IPS DF 6.9 (cell line): ENCODE data around the gene FAM219A.
"Not testable (repeated sequence)": the region's sequence is repeated elsewhere in the genome, so short reads cannot be mapped to it uniquely, and the experiment has no call there.

Source experiments
- DNase-seq: peaks from one replicate; pipeline ENCODE4 v3.0.0-alpha.2; 2013; ENCODE audit warnings: low read depth, low spot score
- H3K27ac ChIP-seq: one replicate; pipeline ENCODE4 v1.5.1; 2013; ENCODE audit warnings: low read length, control low read depth
- H3K27me3 ChIP-seq: 2 replicates; pipeline ENCODE4 v1.6.1; 2013; ENCODE audit warnings: mild to moderate bottlenecking, low read length; ENCODE audit not compliant: control insufficient read depth, insufficient read depth
- H3K36me3 ChIP-seq: 2 replicates; pipeline ENCODE4 v1.6.1; 2013; ENCODE audit warnings: low read length; ENCODE audit not compliant: control insufficient read depth, insufficient read depth
- H3K4me1 ChIP-seq: 2 replicates; pipeline ENCODE4 v1.6.1; 2013; ENCODE audit warnings: low read length; ENCODE audit not compliant: control insufficient read depth, insufficient read depth
- H3K4me3 ChIP-seq: 2 replicates; pipeline ENCODE4 v1.5.1; 2013; ENCODE audit warnings: mild to moderate bottlenecking, low read length
- H3K9me3 ChIP-seq: 2 replicates; pipeline ENCODE4 v1.6.1; 2013; ENCODE audit warnings: low read length, inconsistent platforms; ENCODE audit not compliant: control insufficient read depth, insufficient read depth
- WGBS: extraction: QIAGEN DNeasy Blood & Tissue Kit; methylation state at CpG from one replicate; pipeline ENCODE4 v1.1.7; 2013; ENCODE audit warnings: mixed read lengths, missing lambda C conversion rate; ENCODE audit not compliant: insufficient read length, insufficient coverage; 5-methylcytosine and 5-hydroxymethylcytosine counted together

The FAM219A gene

DNA sequence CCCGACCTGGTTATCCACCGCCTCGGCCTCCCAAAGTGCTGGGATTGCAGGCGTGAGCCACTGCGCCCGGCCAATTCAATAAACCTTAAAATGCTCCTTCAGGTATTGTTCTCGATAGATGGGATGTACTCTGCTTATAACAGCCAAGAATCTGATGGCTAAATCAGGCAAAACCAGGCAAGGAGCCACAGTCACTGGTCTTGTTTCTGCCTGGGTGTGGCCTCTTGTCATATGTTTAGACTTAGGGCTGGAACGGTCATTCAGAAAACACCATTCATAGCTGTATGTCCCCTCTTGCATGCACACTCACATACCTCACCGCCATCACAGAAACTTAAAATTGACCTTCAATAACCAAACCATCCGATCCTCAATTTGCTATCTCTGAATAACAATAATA lies 7.7 kb downstream of the FAM219A start:
- Histone ChIP-seq H3K4me1 (peaks cover 2% of the 10 kb centered on the region; the same call in 1 of the 2 replicates), H3K9me3 (no peaks in the 10 kb centered on the region), H3K27me3 (no peaks in the 10 kb centered on the region), H3K27ac (no peak overlapping the region), H3K36me3 (no peaks in the 10 kb centered on the region), H3K4me3 (no peak overlapping the region)
- WGBS = 100% methylated on average over 1 of the region's 10 CpGs
- no peak for DNase-seq

DNA sequence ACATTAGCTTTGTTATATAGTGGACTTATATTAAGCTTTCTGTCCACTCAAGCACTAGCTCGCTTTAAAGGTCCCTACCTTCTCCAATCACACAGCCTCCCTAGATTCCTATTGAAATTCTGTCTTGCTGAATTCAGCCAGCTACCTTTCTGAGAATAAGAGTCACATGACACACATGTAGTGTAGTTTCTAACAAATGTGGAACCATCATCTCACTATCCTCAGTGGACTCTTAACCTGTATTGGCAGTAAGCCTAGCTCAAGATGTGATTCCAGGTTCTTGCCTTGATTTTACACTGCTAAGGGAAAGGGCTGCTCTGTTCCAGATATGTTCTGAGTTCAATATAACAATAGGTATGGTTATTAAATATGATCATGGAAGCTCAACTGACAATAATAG lies 11.4 kb downstream of the FAM219A start:
- H3K27ac ChIP-seq = no peak overlapping the region
- H3K27me3 ChIP-seq = no peaks in the 10 kb centered on the region
- no CpG with 5 or more reads among the region's 1 CpG for WGBS
- H3K9me3 ChIP-seq = no peaks in the 10 kb centered on the region
- peaks cover 2% of the 10 kb centered on the region; the same call in 1 of the 2 replicates for H3K4me1 ChIP-seq
- no peak overlapping the region for H3K4me3 ChIP-seq
- DNase-seq = no peak
- H3K36me3 ChIP-seq = no peaks in the 10 kb centered on the region

DNA sequence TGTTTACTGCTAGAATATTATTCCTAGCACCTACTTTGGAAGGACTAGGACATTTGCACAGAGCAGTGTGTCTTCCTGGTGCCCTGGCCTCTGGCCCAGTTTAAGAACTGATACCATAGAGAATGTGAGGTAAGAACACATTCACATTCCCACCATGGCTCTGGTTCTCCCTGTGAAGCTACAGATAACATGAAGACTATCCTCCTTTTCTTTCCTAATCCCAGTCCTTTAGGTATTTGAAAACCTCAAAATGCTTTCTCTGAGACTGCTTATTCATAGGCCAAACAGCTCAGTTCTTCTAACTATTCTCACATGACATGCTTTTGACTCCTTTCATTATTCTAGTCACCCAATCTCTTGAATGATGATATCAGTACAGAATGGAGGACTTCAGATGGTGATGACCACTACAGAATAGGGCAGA lies 11.9 kb downstream of the FAM219A start:
- H3K36me3 ChIP-seq = no peaks in the 10 kb centered on the region
- DNase-seq = no peak
- peaks cover 2% of the 10 kb centered on the region; the same call in 1 of the 2 replicates for H3K4me1 ChIP-seq
- H3K27ac ChIP-seq = no peak overlapping the region
- H3K4me3 ChIP-seq = no peak overlapping the region
- no peaks in the 10 kb centered on the region for H3K27me3 ChIP-seq
- no peaks in the 10 kb centered on the region for H3K9me3 ChIP-seq

DNA sequence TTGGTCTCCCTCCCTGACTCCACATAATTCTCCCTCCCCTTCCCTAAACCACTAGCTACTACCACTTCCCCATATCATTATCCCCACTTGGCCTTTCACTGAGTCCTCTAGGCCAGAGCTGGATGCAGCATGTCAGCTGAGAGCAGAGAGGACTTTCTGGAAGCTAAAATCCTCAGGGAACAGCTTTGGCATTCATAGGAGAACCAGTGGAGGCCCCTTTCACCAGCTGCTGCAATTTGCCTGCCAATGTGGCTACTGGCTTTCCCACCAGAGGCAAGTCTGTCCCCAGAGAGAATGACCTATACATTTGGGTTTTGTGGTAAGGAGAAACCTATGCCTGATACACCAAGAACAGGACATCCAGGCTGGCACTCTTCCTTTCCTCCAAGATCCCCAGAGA lies 14.4 kb downstream of the FAM219A start:
- no peak for DNase-seq
- H3K4me3 ChIP-seq = no peak overlapping the region
- no peaks in the 10 kb centered on the region for H3K4me1 ChIP-seq
- H3K36me3 ChIP-seq = no peaks in the 10 kb centered on the region
- H3K9me3 ChIP-seq = no peaks in the 10 kb centered on the region
- no peak overlapping the region for H3K27ac ChIP-seq
- H3K27me3 ChIP-seq = no peaks in the 10 kb centered on the region

DNA sequence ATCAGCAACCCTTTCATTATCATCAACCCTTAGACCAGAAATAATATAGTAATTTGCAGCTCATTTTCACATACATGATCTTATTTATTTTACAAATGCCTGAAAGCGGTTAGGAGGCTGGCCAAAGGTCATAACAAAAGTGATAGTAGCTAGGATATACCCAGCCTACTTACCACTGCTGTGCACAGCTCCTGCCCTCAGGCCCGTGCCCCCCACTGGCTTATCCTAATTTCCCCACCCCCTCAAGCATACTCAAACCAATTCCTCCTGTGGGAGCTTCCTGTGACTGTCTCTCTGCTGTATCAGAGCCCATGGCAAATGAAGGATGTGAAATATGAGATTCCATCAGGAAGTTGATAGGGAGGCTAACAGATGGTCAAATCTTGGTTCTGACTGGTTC lies 14.8 kb downstream of the FAM219A start:
- Histone ChIP-seq H3K4me3 (no peak overlapping the region), H3K4me1 (no peaks in the 10 kb centered on the region), H3K27ac (no peak overlapping the region), H3K27me3 (no peaks in the 10 kb centered on the region), H3K36me3 (no peaks in the 10 kb centered on the region), H3K9me3 (no peaks in the 10 kb centered on the region)
- no CpG with 5 or more reads among the region's 2 CpGs for WGBS
- DNase-seq = no peak

DNA sequence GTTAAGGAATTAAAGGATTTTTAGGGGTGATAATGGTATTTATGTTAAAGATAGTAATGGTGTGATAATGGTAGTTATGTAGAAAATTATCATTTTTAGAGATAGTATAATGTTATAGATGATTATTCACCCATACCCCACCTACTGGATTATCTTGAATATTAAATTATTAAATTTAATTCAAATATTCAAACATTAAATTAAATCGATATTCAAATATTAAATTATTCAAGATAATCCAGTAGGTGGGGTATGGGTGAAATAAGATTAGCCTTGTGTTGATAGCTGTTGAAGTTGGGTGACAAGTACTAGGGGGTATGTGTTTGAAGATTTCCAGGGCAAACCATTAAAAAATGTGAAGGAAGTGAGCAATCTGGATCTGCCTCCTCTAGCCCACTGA lies 15.6 kb downstream of the FAM219A start:
- WGBS = no CpG with 5 or more reads among the region's 1 CpG

DNA sequence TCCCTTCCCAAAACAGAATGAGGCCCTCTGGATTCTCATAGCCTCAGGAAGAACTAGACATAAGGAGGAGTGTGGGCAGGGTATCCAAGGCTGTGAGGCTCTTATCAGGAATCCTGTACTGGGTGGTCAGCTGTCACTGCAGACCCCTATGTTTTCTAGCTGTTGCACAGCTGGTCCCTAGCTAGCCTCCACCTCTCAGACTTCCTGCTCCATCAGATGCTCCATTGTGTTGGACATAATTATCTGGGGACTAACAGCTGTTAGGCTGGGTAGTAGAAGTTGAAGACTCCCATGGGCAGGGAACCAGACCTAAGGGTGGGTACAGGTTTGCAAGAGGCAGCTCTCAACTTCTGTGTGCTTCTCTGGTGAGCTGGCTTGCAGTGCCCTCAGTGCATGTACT lies 18.4 kb downstream of the FAM219A start:
- no peaks in the 10 kb centered on the region for H3K36me3 ChIP-seq
- H3K27me3 ChIP-seq = no peaks in the 10 kb centered on the region
- H3K4me1 ChIP-seq = no peaks in the 10 kb centered on the region
- H3K4me3 ChIP-seq = no peak overlapping the region
- H3K9me3 ChIP-seq = no peaks in the 10 kb centered on the region
- DNase-seq = no peak
- H3K27ac ChIP-seq = no peak overlapping the region

More for the DNA sequence above, 15.6 kb downstream of the FAM219A start:
- DNase-seq = no peak
- no peaks in the 10 kb centered on the region for H3K4me1 ChIP-seq
- no peak overlapping the region for H3K27ac ChIP-seq
- no peaks in the 10 kb centered on the region for H3K36me3 ChIP-seq
- no peaks in the 10 kb centered on the region for H3K9me3 ChIP-seq
- no peak overlapping the region for H3K4me3 ChIP-seq
- H3K27me3 ChIP-seq = no peaks in the 10 kb centered on the region

DNA sequence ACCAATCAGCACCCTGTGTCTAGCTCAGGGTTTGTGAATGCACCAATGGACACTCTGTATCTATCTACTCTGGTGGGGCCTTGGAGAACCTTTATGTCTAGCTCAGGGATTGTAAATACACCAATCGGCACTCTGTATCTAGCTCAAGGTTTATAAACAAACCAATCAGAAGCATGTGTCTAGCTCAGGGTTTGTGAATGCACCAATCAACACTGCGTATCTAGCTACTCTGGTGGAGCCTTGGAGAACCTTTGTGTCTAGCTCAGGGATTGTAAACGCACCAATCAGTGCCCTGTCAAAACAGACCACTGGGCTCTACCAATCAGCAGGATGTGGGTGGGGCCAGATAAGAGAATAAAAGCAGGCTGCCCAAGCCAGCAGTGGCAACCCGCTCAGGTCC lies 19.9 kb downstream of the FAM219A start:
- not testable (repeated sequence) for H3K9me3 ChIP-seq, H3K36me3 ChIP-seq, H3K4me1 ChIP-seq, DNase-seq, H3K4me3 ChIP-seq, H3K27ac ChIP-seq, H3K27me3 ChIP-seq
- no CpG with 5 or more reads among the region's 4 CpGs for WGBS

DNA sequence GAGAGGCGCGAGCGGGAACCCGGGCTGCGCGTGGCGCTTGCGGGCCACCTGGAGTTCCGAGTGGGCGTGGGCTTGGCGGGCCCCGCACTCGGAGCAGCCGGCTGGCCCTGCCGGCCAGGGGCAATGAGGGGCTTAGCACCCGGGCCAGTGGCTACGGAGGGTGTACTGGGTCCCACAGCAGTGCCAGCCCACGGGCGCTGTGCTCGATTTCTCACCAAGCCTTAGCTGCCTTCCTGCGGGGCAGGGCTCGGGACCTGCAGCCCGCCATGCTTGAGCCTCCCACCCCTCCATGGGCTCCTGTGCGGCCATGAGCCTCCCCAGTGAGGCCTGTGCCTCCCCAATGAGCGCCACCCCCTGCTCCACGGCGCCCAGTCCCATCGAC lies 20.5 kb downstream of the FAM219A start:
- not testable (repeated sequence) for H3K27me3 ChIP-seq, H3K4me3 ChIP-seq, H3K9me3 ChIP-seq, H3K27ac ChIP-seq, H3K4me1 ChIP-seq, H3K36me3 ChIP-seq, DNase-seq
- WGBS = no CpG with 5 or more reads among the region's 28 CpGs

DNA sequence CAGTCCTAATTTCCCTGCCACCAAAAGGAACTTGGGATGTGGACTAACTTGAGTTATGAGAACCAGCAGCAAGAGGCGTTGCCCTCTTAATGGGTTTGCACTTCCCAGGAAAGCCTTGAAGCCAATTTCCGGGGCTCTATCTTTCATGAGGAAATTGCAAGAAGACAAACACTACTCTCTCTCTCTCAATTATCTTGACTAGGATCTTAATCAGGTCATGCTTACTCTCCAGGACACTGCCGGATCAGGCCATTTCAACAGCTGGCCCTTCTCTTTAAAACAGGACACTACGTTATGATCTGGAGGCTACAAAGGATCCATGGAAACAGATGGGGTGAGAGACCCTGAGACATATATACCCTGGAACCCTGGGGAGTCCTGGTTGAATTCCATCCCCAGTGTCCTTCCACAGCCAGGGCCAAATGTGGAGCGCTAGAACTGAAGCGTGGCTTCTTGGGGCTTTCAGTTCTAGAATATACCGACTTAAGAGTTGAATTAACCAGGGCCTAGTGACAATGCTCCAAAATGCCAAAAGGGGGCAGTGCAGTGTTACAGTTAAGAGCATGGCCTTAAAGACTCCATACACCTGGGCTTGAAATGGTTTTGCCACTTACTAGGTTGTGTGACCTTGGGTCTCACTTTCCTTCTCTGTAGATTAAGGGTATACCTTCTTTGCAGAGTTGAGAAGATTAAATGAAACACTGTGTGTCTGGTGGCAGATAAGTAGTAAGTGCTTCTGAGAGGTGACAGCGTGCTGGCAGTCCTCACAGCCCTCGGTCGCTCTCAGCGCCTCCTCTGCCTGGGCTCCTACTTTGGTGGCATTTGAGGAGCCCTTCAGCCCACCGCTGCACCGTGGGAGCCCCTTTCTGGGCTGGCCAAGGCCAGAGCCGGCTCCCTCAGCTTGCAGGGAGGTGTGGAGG lies 21.1 kb downstream of the FAM219A start:
- Histone ChIP-seq H3K36me3 (no peaks in the 10 kb centered on the region), H3K4me3 (no peak overlapping the region), H3K27ac (no peak overlapping the region), H3K4me1 (no peaks in the 10 kb centered on the region), H3K9me3 (no peaks in the 10 kb centered on the region), H3K27me3 (no peaks in the 10 kb centered on the region)
- no CpG with 5 or more reads among the region's 14 CpGs for WGBS
- peak; percentile 81 for DNase-seq

DNA sequence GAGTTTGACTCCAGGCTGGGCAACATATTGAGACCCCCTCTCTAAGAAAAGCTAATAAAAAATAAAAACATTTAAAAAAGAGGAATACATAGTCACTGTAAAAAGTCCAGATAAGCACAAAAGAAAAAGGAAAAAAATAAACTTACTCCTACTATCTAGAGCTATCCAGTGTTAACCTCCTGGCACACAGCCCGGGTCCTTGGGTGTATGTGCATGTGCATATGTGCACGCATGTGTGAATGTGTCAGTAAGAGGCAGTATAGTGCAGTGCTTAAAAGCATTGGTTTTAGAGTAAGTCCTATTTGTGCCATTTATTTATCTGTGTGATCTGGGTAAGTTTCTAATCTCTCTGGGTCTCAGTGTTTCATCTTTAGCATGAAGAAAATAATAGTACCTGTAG lies 26.7 kb downstream of the FAM219A start:
- no peaks in the 10 kb centered on the region for H3K4me1 ChIP-seq
- H3K27me3 ChIP-seq = no peaks in the 10 kb centered on the region
- no peaks in the 10 kb centered on the region for H3K9me3 ChIP-seq
- no peak for DNase-seq
- no peak overlapping the region for H3K4me3 ChIP-seq
- no CpG with 5 or more reads among the region's 2 CpGs for WGBS
- H3K27ac ChIP-seq = no peak overlapping the region
- no peaks in the 10 kb centered on the region for H3K36me3 ChIP-seq
